CD4-positive, alpha-beta T cell treated with Interleukin-6 at 100 ng/mL for 8 hours (primary cell): Measurements from ENCODE around the gene KLK1.

ENCODE experiments used
- DNase-seq: peaks from one replicate; pipeline ENCODE4 v3.0.0-alpha.2; 2020; ENCODE audit warnings: mixed read lengths, low spot score

The KLK1 gene

GRCh38 chr19:50823389-50824042 is at the start of gene KLK1:
KLK1 (minus strand) TSS chr19:50823787; CDS start chr19:50823748, 39 bp downstream.
- no peak for DNase-seq

- no peak for DNase-seq
Measured at GRCh38 chr19:50873056-50873455, 49.5 kb upstream of the KLK1 start, which contains the start of gene KLK2. KLK2 (plus strand) TSS chr19:50873439; CDS start chr19:50873474, 35 bp downstream.

- DNase-seq: no peak
Measured at GRCh38 chr19:50870417-50871089, 47.0 kb upstream of the KLK1 start.

- DNase-seq: no peak
Measured at GRCh38 chr19:50869479-50869878, 45.9 kb upstream of the KLK1 start.

GRCh38 chr19:50861496-50862286 is 38.1 kb upstream of the KLK1 start:
- DNase-seq: no peak

- DNase-seq: no peak
Measured at GRCh38 chr19:50861010-50861409, 37.4 kb upstream of the KLK1 start.

GRCh38 chr19:50859849-50860248 is 36.3 kb upstream of the KLK1 start:
- no peak for DNase-seq

- DNase-seq: no peak
Measured at GRCh38 chr19:50858886-50859285, 35.3 kb upstream of the KLK1 start.

- no peak for DNase-seq
Measured at GRCh38 chr19:50857366-50857765, 33.8 kb upstream of the KLK1 start.

- no peak for DNase-seq
Measured at GRCh38 chr19:50854636-50855410, 31.2 kb upstream of the KLK1 start, which contains the start of gene KLK3. KLK3 (plus strand) TSS chr19:50854915; CDS start chr19:50854956, 41 bp downstream.

GRCh38 chr19:50851620-50852019 is 28.0 kb upstream of the KLK1 start:
- DNase-seq: no peak

GRCh38 chr19:50850738-50851137 is 27.2 kb upstream of the KLK1 start:
- DNase-seq: no peak

- DNase-seq: no peak
Measured at GRCh38 chr19:50844296-50844935, 20.8 kb upstream of the KLK1 start.

- DNase-seq: no peak
Measured at GRCh38 chr19:50843701-50844221, 20.2 kb upstream of the KLK1 start.

GRCh38 chr19:50843205-50843604 is 19.6 kb upstream of the KLK1 start:
- no peak for DNase-seq

- DNase-seq: no peak
Measured at GRCh38 chr19:50842130-50842529, 18.5 kb upstream of the KLK1 start.

GRCh38 chr19:50839712-50840655 is 16.4 kb upstream of the KLK1 start:
- no peak for DNase-seq

- DNase-seq: no peak
Measured at GRCh38 chr19:50838239-50838638, 14.7 kb upstream of the KLK1 start.

GRCh38 chr19:50837300-50837699 is 13.7 kb upstream of the KLK1 start:
- DNase-seq: no peak
